Sigmoid colon (tissue), 7 donors: Measurements from ENCODE around the gene ATG3. TPM values are rescaled to one million over a fixed set of nuclear protein-coding genes. Genes with fewer than 3 reads are reported as not detected.
"Not testable (repeated sequence)": the region's sequence is repeated elsewhere in the genome, so short reads cannot be mapped to it uniquely, and the experiment has no call there.

Experiments
- DNase-seq: peaks from one replicate; pipeline ENCODE4 v3.0.0-alpha.2; 2019
- H3K27ac ChIP-seq, 4 donors: fragments of 200-600 bp; sonication (generic); one replicate each; pipeline ENCODE4 v1.5.1; 2016 to 2019; ENCODE audit warnings: mild to moderate bottlenecking in 1 of 4
- H3K27me3 ChIP-seq, 3 donors: fragments of 200-600 bp; sonication (generic); one replicate each; pipeline ENCODE4 v1.5.1; 2019; ENCODE audit warnings: mild to moderate bottlenecking in 1 of 3
- H3K36me3 ChIP-seq, 4 donors: fragments of 200-600 bp; sonication (generic); one replicate each; pipeline ENCODE4 v1.5.1; 2016 to 2019
- H3K4me1 ChIP-seq, 4 donors: fragments of 200-600 bp; sonication (generic); one replicate each; pipeline ENCODE4 v1.5.1; 2017 to 2019
- H3K4me3 ChIP-seq, 4 donors: fragments of 200-600 bp; sonication (generic); one replicate each; pipeline ENCODE4 v1.5.1; 2017 to 2019; ENCODE audit warnings: mild to moderate bottlenecking in 2 of 4, moderate library complexity in 1 of 4
- H3K9me3 ChIP-seq, 4 donors: fragments of 200-600 bp in 3 of 4; sonication (generic) in 3 of 4; one replicate each; pipeline versions ENCODE4 v1.5.1 to v1.6.1; 2013 to 2019
- CTCF ChIP-seq, 4 experiments: fragments of 450-650 bp in 3 of 4; fragments of 200-600 bp in 1 of 4; IDR thresholded peaks; one replicate each; pipeline ENCODE4 v1.5.1; 2016 to 2019; ENCODE audit warnings: antibody characterized with exemption in 4 of 4, mild to moderate bottlenecking in 3 of 4, moderate library complexity in 2 of 4
- EP300 ChIP-seq, 4 donors: sonication (generic); formaldehyde crosslinking; IDR thresholded peaks; one replicate each; pipeline ENCODE4 v1.6.1; 2017; ENCODE audit warnings: antibody characterized with exemption in 4 of 4
- POLR2A ChIP-seq, 2 donors: fragments of 450-650 bp; IDR thresholded peaks; one replicate each; pipeline ENCODE4 v1.6.1; 2016; ENCODE audit warnings: antibody characterized with exemption in 2 of 2, mild to moderate bottlenecking in 2 of 2, moderate library complexity in 2 of 2
- POLR2AphosphoS5 ChIP-seq, 4 donors: sonication (generic); formaldehyde crosslinking; IDR thresholded peaks; one replicate each; pipeline ENCODE4 v1.6.1; 2017; ENCODE audit warnings: antibody characterized with exemption in 4 of 4
- WGBS, 2 donors: extraction: QIAGEN DNeasy Blood & Tissue Kit; methylation state at CpG; one replicate each; pipeline ENCODE4 v1.1.7; 2013; 5-methylcytosine and 5-hydroxymethylcytosine counted together
- intact Hi-C: fragments of 100-400 bp; cut with DNase I; formaldehyde crosslinking; loops from one replicate; pipeline ENCODE4 v1.15.1; 2023
- polyA plus RNA-seq, 3 donors: library from polyadenylated mRNA; stranded (reverse); fragments of 200-250 nt; gene quantifications; one replicate each; pipeline ENCODE4 v1.2.3, GENCODE V29; 2013
- total RNA-seq, 4 donors: library from RNA; depleted of rRNA; stranded (reverse); fragments of >200 nt; gene quantifications; one replicate each; pipeline ENCODE4 v1.1.0, GENCODE V29; 2016
- donor health status: healthy with polysubstance abuse.
- donor health status: Bipolar disorder and iron deficiency.
- donor health status: healthy.

Gene ATG3
- total and polyA plus RNA-seq, 7 donors, result 28.0 to 75.1 (median 49.5) TPM

- intact Hi-C loops, result loop anchor here (2.0 to 10.0 kb wide), 3 partner anchors 193 to 405 kb away; no protein-coding TSS in a partner anchor
- H3K36me3 ChIP-seq, result no peaks in the 10 kb centered on the region
- no peak overlapping the region for H3K4me3 ChIP-seq
- TF ChIP-seq EP300 (IDR thresholded peaks at IDR 0.05) (no peak), CTCF (IDR thresholded peaks at IDR 0.05) (peak; percentile 34 to 76 (median 66))
- no peaks in the 10 kb centered on the region for H3K9me3 ChIP-seq
- 80 to 88% methylated on average over 2 of the region's 2 CpGs for WGBS, 2 donors
- no peaks in the 10 kb centered on the region for H3K27me3 ChIP-seq
- no peak for DNase-seq
- no peaks in the 10 kb centered on the region for H3K4me1 ChIP-seq
- no peak overlapping the region for H3K27ac ChIP-seq
These were observed 42.2 kb downstream of the ATG3 start for GRCh38 chr3:112519424-112520001.

GRCh38 chr3:112518970-112519369 is 42.8 kb downstream of the ATG3 start:
- intact Hi-C loops, result loop anchor here (2.0 kb wide), 2 partner anchors 192 to 226 kb away; no protein-coding TSS in a partner anchor
- not testable (repeated sequence) for H3K4me3 ChIP-seq, H3K4me1 ChIP-seq, DNase-seq, H3K36me3 ChIP-seq, H3K9me3 ChIP-seq, H3K27me3 ChIP-seq, H3K27ac ChIP-seq
- WGBS, 2 donors, result 50 to 70% methylated on average over 3 of the region's 3 CpGs

GRCh38 chr3:112514527-112515128 is 47.1 kb downstream of the ATG3 start:
- H3K9me3 ChIP-seq, result no peaks in the 10 kb centered on the region
- no peaks in the 10 kb centered on the region for H3K27me3 ChIP-seq
- no peak overlapping the region for H3K4me3 ChIP-seq
- WGBS, 2 donors, result 53 to 61% methylated on average over 2 of the region's 2 CpGs
- H3K4me1 ChIP-seq, result no peaks in the 10 kb centered on the region
- H3K27ac ChIP-seq, result no peak overlapping the region
- TF ChIP-seq EP300 (IDR thresholded peaks at IDR 0.05), result no peak
- TF ChIP-seq POLR2AphosphoS5 (IDR thresholded peaks at IDR 0.05), result no peak
- no peak for TF ChIP-seq POLR2A (IDR thresholded peaks at IDR 0.05)
- TF ChIP-seq CTCF (IDR thresholded peaks at IDR 0.05), result no peak
- intact Hi-C loops, result no loop called here
- H3K36me3 ChIP-seq, result no peaks in the 10 kb centered on the region
- DNase-seq, result no peak

- Histone ChIP-seq H3K9me3 (no peaks in the 10 kb centered on the region), H3K4me3 (no peak overlapping the region), H3K27ac (no peak overlapping the region), H3K36me3 (no peaks in the 10 kb centered on the region), H3K27me3 (no peaks in the 10 kb centered on the region), H3K4me1 (no peaks in the 10 kb centered on the region)
- TF ChIP-seq CTCF (IDR thresholded peaks at IDR 0.05) (no peak), POLR2AphosphoS5 (IDR thresholded peaks at IDR 0.05) (no peak), POLR2A (IDR thresholded peaks at IDR 0.05) (no peak), EP300 (IDR thresholded peaks at IDR 0.05) (no peak)
- no peak for DNase-seq
- intact Hi-C loops, result no loop called here
These were observed 49.4 kb downstream of the ATG3 start for GRCh38 chr3:112512320-112512719.

GRCh38 chr3:112508860-112509259 is 52.9 kb downstream of the ATG3 start:
- Histone ChIP-seq H3K9me3 (no peaks in the 10 kb centered on the region), H3K36me3 (no peaks in the 10 kb centered on the region), H3K4me1 (no peaks in the 10 kb centered on the region), H3K4me3 (no peak overlapping the region), H3K27ac (no peak overlapping the region), H3K27me3 (no peaks in the 10 kb centered on the region)
- intact Hi-C loops, result no loop called here
- no peak for DNase-seq
- TF ChIP-seq POLR2A (IDR thresholded peaks at IDR 0.05) (no peak), CTCF (IDR thresholded peaks at IDR 0.05) (no peak), POLR2AphosphoS5 (IDR thresholded peaks at IDR 0.05) (no peak)
